ENCODE measurements around the gene PRPF4. TPM values are rescaled to one million over a fixed set of nuclear protein-coding genes. Genes with fewer than 3 reads are reported as not detected.
"Not testable (repeated sequence)": the region's sequence is repeated elsewhere in the genome, so short reads cannot be mapped to it uniquely, and the experiment has no call there.

The PRPF4 gene
- 27.8 to 29.4 TPM (median 29.2 TPM) in 3 replicates for total RNA-seq

DNA sequence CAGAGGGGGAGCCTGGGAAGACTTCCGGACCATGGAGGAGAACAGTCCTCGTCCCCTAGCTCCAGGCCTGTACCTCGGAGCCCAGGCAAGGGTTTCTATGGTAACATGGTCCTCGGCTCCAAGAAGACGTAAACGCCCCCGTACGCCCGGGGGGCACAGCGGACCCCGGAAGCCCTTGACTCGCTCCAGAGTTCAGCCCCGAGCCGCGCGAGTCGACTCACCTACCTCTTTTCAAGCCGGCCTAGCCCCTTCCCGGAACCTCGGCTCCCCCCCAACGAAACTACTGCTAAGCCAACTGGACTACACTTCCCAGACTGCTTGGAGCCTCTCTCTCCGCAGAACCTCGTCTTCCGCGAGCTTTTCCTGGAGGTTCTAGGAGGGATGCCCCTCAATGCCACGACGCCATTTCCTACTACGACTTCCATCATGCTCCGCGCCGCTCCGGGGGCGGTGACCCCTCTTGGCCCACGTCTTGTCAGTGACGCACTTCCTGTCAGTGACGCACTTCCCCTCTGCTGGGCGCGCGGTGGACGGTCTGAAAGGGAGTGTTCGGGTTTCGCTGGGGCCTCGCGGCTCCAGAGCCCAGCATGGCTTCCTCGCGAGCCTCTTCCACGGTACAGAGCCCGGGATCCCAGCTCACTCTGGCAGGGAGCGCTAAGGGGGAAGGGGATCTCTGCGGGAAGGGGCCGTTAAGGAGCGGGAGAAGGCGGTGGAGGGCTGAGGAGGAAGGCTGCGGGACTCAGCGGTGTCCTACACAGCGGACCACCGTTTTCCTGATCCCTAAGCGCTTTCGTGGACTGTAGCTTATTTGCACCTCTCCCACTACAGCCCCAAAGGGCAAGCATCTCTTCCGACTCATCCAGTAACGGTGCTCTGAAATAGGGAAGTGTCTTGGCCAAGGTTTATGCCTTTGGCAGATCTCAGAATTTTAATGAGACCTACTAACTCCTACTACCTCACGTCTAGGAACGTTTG is at the start of gene PRPF4, which contains the start of gene CDC26:
PRPF4 (plus strand) TSS at position 502 of the 975 bp plus-strand sequence; CDS start at position 588, 86 bp downstream.
CDC26 (minus strand) TSS at position 416 of the 975 bp plus-strand sequence. CDS start 3,065 bp downstream, outside the sequence.
- Mint-ChIP-seq H3K4me1 (peaks cover 9% of the 10 kb centered on the region), H3K27ac (no peak within 1 kb of the TSS), H3K9me3 (no peaks in the 10 kb centered on the region), H3K36me3 (peaks cover 29% of the 10 kb centered on the region), H3K4me3 (no peak within 1 kb of the TSS), H3K27me3 (ENCODE audit: low read depth) (no peaks in the 10 kb centered on the region)
- DNase-seq (ENCODE audit: low spot score in 2 of 2, unreplicated experiment in 2 of 2) = peak; percentile 94 to 97
- TF ChIP-seq, protein P1, sequence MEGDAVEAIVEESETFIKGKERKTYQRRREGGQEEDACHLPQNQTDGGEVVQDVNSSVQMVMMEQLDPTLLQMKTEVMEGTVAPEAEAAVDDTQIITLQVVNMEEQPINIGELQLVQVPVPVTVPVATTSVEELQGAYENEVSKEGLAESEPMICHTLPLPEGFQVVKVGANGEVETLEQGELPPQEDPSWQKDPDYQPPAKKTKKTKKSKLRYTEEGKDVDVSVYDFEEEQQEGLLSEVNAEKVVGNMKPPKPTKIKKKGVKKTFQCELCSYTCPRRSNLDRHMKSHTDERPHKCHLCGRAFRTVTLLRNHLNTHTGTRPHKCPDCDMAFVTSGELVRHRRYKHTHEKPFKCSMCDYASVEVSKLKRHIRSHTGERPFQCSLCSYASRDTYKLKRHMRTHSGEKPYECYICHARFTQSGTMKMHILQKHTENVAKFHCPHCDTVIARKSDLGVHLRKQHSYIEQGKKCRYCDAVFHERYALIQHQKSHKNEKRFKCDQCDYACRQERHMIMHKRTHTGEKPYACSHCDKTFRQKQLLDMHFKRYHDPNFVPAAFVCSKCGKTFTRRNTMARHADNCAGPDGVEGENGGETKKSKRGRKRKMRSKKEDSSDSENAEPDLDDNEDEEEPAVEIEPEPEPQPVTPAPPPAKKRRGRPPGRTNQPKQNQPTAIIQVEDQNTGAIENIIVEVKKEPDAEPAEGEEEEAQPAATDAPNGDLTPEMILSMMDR (IDR thresholded peaks at IDR 0.05; ENCODE audit: unreplicated experiment) = no peak

DNA sequence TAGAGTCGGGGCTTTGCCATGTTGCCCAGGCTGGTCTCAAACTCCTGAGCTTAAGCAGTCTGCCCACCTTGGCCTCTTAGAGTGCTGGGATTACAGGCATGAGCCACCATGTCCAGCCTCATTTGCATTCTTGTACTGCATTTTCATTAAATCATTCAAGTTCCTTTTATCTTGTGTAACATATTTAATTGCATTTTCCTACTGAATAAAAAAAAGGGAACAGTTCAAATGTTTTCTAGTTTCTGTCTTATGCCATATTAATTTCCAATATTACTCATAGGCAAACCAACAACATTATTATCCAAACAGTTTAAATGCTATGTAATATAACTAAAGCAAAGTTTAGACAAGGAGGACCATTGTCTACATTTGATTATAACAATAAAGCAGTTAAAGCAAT is 48.0 kb upstream of the PRPF4 start:
- Mint-ChIP-seq H3K27ac (no peak overlapping the region), H3K36me3 (peaks cover 6% of the 10 kb centered on the region), H3K27me3 (ENCODE audit: low read depth) (no peaks in the 10 kb centered on the region)

DNA sequence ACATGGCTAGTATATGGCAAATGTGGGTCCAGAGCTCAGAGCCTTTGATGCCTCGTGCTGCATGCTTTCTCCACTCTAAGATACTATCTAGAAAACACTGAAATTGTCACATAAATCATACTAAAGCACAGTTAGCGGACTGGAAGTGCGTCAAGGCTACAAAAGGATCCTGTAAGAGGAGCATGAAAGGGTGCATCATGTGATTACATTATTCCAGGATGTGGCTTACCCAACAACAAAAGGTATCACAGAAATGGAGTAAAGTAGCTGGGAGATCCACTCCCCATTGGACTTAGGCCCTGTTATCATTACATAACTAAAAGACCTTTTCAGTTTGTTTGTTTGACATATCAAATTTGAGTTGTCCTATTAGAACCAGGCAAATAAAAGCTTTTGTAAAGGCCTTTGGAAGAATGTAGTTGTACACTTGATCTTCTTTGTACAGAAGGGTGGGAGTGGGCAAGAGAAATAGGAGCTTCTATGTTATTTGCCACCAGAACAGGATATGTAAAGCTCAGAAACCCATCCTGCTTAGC is 47.3 kb upstream of the PRPF4 start:
- peaks cover 6% of the 10 kb centered on the region for H3K36me3 Mint-ChIP-seq
- H3K4me3 Mint-ChIP-seq = no peak overlapping the region
- H3K9me3 Mint-ChIP-seq = no peaks in the 10 kb centered on the region
- no peaks in the 10 kb centered on the region for H3K27me3 Mint-ChIP-seq (ENCODE audit: low read depth)
- no peak overlapping the region for H3K27ac Mint-ChIP-seq
- no peak for DNase-seq (ENCODE audit: low spot score in 2 of 2, unreplicated experiment in 2 of 2)
- TF ChIP-seq, protein P1 (IDR thresholded peaks at IDR 0.05; ENCODE audit: unreplicated experiment) = no peak
- H3K4me1 Mint-ChIP-seq = peaks cover 8% of the 10 kb centered on the region

More for the DNA sequence above, 48.0 kb upstream of the PRPF4 start:
- Mint-ChIP-seq H3K9me3 (no peaks in the 10 kb centered on the region), H3K4me3 (no peak overlapping the region), H3K4me1 (peaks cover 13% of the 10 kb centered on the region)
- TF ChIP-seq, protein P1 (IDR thresholded peaks at IDR 0.05; ENCODE audit: unreplicated experiment) = no peak
- DNase-seq (ENCODE audit: low spot score in 2 of 2, unreplicated experiment in 2 of 2) = no peak

DNA sequence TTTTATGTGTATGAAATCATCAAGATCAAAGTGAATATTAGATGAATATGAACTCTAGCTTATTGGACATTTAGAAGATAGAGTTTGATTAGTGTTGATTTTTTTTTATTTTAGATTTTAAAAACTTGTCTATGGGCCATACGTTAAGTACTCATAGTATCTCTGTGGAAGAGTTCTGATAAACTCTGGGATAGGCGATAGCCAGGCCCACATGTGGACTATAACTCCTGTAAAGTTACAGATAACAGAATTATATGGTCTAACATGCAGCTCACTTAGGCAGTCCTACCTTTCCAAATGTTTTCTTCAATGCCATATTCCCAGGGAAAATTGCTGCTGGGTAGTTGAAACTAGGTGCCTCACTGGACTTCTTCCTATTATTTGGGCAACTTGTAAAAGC is 43.8 kb upstream of the PRPF4 start:
- Mint-ChIP-seq H3K4me3 (no peak overlapping the region), H3K36me3 (no peaks in the 10 kb centered on the region), H3K9me3 (no peaks in the 10 kb centered on the region), H3K27ac (no peak overlapping the region), H3K27me3 (ENCODE audit: low read depth) (no peaks in the 10 kb centered on the region), H3K4me1 (peaks cover 3% of the 10 kb centered on the region)
- TF ChIP-seq, protein P1 (IDR thresholded peaks at IDR 0.05; ENCODE audit: unreplicated experiment) = no peak
- no peak for DNase-seq (ENCODE audit: low spot score in 2 of 2, unreplicated experiment in 2 of 2)

DNA sequence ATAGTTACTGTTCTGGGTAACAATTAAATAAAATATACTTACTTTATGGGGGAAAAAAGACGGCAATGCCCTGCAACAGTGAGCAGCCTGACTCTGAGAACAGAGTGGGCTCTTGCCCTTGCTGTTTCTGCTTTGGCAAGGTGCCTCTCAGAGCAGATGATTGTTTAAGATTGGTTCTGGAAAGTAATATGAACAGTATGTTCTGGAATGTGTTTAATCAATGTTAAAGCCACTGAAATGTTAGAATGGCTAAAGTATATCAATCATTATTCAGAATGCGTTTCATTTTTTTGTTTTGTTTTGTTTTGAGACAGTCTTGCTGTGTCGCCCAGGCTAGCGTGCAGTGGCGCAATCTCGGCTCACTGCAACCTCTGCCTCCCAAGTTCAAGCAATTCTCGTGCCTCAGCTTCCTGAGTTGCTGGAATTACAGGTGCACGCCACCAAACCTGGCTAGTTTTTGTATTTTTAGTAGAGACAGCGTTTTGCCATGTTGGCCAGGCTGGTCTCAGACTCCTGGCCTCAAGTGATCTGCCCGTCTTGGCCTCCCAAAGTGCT is 39.7 kb upstream of the PRPF4 start:
- H3K4me3 Mint-ChIP-seq; H3K27me3 Mint-ChIP-seq (ENCODE audit: low read depth); H3K9me3 Mint-ChIP-seq; H3K27ac Mint-ChIP-seq; H3K36me3 Mint-ChIP-seq; DNase-seq (ENCODE audit: low spot score in 2 of 2, unreplicated experiment in 2 of 2): not testable (repeated sequence)
- H3K4me1 Mint-ChIP-seq = peaks cover 10% of the 10 kb centered on the region

DNA sequence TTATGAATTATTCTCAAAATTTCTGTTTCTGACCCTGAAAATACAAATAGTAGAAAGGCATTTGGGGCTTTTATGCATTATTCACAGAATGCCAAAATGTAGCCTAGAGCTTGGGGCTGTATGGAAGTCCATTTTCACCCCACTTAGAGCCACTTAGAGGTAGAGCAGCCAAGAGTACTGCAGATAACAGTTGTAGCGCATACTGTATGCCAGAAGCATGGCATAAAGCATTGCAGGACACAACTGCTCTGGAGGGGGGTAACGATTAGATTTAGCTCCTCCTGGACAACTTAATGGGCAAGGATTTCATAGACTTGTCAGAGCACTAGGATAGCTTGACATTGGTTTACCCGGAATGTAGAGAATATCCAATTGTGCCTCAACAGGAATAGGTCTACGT is 38.4 kb upstream of the PRPF4 start:
- H3K4me1 Mint-ChIP-seq = peaks cover 15% of the 10 kb centered on the region
- H3K36me3 Mint-ChIP-seq = no peaks in the 10 kb centered on the region
- no peak overlapping the region for H3K4me3 Mint-ChIP-seq
- TF ChIP-seq, protein P1 (IDR thresholded peaks at IDR 0.05; ENCODE audit: unreplicated experiment) = no peak
- no peaks in the 10 kb centered on the region for H3K9me3 Mint-ChIP-seq
- no peaks in the 10 kb centered on the region for H3K27me3 Mint-ChIP-seq (ENCODE audit: low read depth)
- DNase-seq (ENCODE audit: low spot score in 2 of 2, unreplicated experiment in 2 of 2) = no peak
- H3K27ac Mint-ChIP-seq = no peak overlapping the region
